ENCODE data around the gene MEGF8.

MEGF8 gene

GRCh38 chr19:42313840-42314755 lies 11.3 kb upstream of the MEGF8 start:
- DNase-seq (ENCODE audit: extremely low read depth, low read depth), result no peak
- peak overlapping the region; percentile 43 for H3K4me3 ChIP-seq (replicated peaks; ENCODE audit: low read depth, low read length)
- TF ChIP-seq CTCF (IDR thresholded peaks at IDR 0.05; ENCODE audit: low read depth, low read length, missing control alignments), result no peak

GRCh38 chr19:42315024-42315423 lies 10.4 kb upstream of the MEGF8 start:
- no peak overlapping the region for H3K4me3 ChIP-seq (replicated peaks; ENCODE audit: low read depth, low read length)
- TF ChIP-seq CTCF (IDR thresholded peaks at IDR 0.05; ENCODE audit: low read depth, low read length, missing control alignments), result no peak

DNA sequence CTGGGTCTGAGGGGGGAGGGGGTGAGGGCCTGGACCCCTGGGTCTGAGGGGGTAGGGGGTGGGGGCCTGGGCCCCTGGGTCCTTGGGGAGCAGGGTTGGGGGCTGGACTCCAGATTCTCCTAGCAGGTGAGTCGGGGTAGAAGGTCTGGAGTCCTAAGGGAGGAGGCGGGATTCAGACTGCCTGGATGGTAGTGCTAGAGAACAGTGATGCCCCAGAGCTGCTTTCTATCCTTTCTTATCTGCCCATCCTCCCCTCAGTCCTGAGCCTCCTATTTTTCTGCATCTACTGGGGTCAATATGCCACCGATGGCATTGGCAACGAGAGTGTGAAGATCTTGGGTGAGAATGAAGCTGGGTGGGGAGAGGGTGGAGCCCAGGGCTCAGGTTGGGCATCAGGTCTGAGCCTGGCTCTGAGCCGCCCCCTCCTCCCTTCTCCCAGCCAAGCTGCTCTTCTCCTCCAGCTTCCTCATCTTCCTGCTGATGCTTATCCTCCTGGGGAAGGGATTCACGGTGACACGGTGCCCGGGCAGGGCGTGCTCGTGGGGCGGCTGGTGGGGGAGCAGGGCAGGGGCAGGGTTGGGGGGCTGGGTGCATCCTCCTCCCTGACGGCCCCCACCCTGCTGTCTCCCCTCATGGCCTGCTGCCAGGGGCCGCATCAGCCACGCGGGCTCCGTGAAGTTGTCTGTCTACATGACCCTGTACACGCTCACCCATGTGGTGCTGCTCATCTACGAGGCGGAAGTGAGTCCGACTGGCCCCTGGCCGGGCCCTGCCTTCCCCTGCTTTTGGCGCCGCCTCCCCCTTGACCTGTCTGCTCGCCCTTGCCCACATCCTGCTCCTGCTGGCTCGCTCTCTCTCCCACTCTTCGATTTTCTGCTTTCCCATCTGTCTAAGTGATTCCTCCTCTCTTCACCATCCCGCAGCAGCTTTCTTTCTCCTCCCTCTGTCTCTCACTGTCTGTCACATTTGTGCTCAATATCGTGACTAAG lies 8.9 kb upstream of the MEGF8 start:
- H3K4me3 ChIP-seq (replicated peaks; ENCODE audit: low read depth, low read length), result 0 out of 2 replicates have a peak overlapping the region, but pooled peaks have one; percentile 4
- no peak for DNase-seq (ENCODE audit: extremely low read depth, low read depth)
- no peak for TF ChIP-seq CTCF (IDR thresholded peaks at IDR 0.05; ENCODE audit: low read depth, low read length, missing control alignments)

More at GRCh38 chr19:42315024-42315423, 10.4 kb upstream of the MEGF8 start:
- DNase-seq (ENCODE audit: extremely low read depth, low read depth), result no peak

DNA sequence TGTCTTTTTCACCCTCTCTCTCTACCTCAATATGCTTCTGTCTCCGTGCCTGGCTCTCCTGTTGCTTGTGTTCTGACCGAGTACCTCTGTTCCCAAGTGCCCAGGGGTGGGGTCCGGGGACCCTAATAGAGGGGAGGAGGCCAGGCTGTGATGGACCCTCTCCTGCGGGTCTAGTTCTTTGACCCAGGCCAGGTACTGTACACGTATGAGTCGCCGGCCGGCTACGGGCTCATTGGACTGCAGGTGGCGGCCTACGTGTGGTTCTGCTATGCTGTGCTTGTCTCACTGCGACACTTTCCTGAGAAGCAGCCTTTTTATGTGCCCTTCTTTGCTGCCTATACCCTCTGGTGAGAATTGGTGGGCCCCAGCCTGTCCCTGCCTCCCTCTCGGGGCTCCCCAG lies 7.9 kb upstream of the MEGF8 start:
- no peak for DNase-seq (ENCODE audit: extremely low read depth, low read depth)

DNA sequence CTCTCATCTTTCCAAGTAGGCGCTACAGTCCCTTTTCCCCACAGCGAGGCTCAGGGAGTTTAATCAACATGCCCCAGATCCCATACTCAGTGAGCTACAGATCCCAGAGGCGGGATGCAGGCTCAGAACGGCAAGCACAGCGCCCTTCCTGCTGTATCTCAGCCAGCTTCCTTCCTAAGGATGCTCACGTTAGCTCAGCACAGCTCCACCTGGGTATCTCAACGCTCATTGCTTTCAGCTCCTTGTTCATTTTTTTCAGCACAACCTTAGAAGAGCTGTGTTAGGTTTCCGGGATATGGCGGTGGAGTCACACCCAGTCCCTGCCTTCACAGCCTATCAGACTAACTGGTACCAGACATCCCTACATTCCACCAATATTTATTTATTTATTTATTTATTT lies 3.1 kb upstream of the MEGF8 start:
- no peak for TF ChIP-seq CTCF (IDR thresholded peaks at IDR 0.05; ENCODE audit: low read depth, low read length, missing control alignments)
- H3K4me3 ChIP-seq (replicated peaks; ENCODE audit: low read depth, low read length), result no peak overlapping the region
- DNase-seq (ENCODE audit: extremely low read depth, low read depth), result no peak

More for the DNA sequence above, 7.9 kb upstream of the MEGF8 start:
- no peak for TF ChIP-seq CTCF (IDR thresholded peaks at IDR 0.05; ENCODE audit: low read depth, low read length, missing control alignments)
- no peak overlapping the region for H3K4me3 ChIP-seq (replicated peaks; ENCODE audit: low read depth, low read length)

- DNase-seq (ENCODE audit: extremely low read depth, low read depth), result no peak
- no peak for TF ChIP-seq CTCF (IDR thresholded peaks at IDR 0.05; ENCODE audit: low read depth, low read length, missing control alignments)
- H3K4me3 ChIP-seq (replicated peaks; ENCODE audit: low read depth, low read length), result no peak overlapping the region
These were observed 2.0 kb upstream of the MEGF8 start for GRCh38 chr19:42323473-42323851.

Measured in HFF-Myc (cell line).